PC-3 (cell line): ENCODE data around the gene SLCO2B1.

Experiments
- EZH2 ChIP-seq: fragments of 300-600 bp; sonication (generic); IDR thresholded peaks from one replicate; pipeline ENCODE4 v1.6.1; 2017; ENCODE audit warnings: antibody characterized with exemption, mild to moderate bottlenecking, low read length; ENCODE audit not compliant: unreplicated experiment
- TF ChIP-seq, protein P1 (sequence below): fragments of 300-600 bp; sonication (generic); conservative IDR thresholded peaks from 2 replicates; pipeline ENCODE4 v1.5.1; 2017; ENCODE audit warnings: antibody characterized with exemption, low read depth, mild to moderate bottlenecking, low read length

- TF ChIP-seq, protein P1, sequence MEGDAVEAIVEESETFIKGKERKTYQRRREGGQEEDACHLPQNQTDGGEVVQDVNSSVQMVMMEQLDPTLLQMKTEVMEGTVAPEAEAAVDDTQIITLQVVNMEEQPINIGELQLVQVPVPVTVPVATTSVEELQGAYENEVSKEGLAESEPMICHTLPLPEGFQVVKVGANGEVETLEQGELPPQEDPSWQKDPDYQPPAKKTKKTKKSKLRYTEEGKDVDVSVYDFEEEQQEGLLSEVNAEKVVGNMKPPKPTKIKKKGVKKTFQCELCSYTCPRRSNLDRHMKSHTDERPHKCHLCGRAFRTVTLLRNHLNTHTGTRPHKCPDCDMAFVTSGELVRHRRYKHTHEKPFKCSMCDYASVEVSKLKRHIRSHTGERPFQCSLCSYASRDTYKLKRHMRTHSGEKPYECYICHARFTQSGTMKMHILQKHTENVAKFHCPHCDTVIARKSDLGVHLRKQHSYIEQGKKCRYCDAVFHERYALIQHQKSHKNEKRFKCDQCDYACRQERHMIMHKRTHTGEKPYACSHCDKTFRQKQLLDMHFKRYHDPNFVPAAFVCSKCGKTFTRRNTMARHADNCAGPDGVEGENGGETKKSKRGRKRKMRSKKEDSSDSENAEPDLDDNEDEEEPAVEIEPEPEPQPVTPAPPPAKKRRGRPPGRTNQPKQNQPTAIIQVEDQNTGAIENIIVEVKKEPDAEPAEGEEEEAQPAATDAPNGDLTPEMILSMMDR, result no peak
- TF ChIP-seq EZH2, result no peak
These were observed 37.9 kb upstream of the SLCO2B1 start for GRCh38 chr11:75113030-75113429.
